Cardiac septum (tissue), 1 donor: ENCODE measurements around the gene CRIP2. TPM values are rescaled to one million over a fixed set of nuclear protein-coding genes. Genes with fewer than 3 reads are reported as not detected.

Source experiments
- DNase-seq: peaks from one replicate; pipeline ENCODE4 v3.0.0-alpha.2; 2020; ENCODE audit warnings: low spot score
- intact Hi-C: fragments of 100-400 bp; cut with DNase I; formaldehyde crosslinking; loops from one replicate; pipeline ENCODE4 v1.14.0; 2022
- long read RNA-seq: library from polyadenylated mRNA; unstranded; transcript quantifications from one replicate; pipeline ENCODE4 v2.0.0, GENCODE V29; 2021
- total RNA-seq: library from RNA; stranded (reverse); fragmentation: NEBNext Ultra II Directional; extraction: Animal tissue kit (Norgen Biotek cat#: 25700); gene quantifications from one replicate; pipeline ENCODE4 v1.2.1, GENCODE V29; 2021
- donor health status: DM: no; HTN: no; CAD: no.

Gene CRIP2
- 918 TPM for total RNA-seq
- long read RNA-seq, transcript CRIP2-203 (7 exons, 991 nt), result minor isoform, 23 of 1,879 reads
- long read RNA-seq, transcript CRIP2-202 (8 exons, 1,176 nt), result minor isoform, 17 of 1,879 reads
- long read RNA-seq, transcript CRIP2-204 (7 exons, 1,373 nt), result minor isoform, 30 of 1,879 reads
- long read RNA-seq, transcript CRIP2-201 (8 exons, 1,857 nt), result major isoform, 1,577 of 1,879 reads
- long read RNA-seq, partial matches to known transcripts, result 159 of 1,879 reads
- long read RNA-seq, other reads (novel, unspliced or antisense), result 72 of 1,879 reads

- no peak for DNase-seq
- intact Hi-C loops, result loop anchor here (2.0 to 5.0 kb wide), 2 partner anchors 16 to 382 kb away; partner anchors contain the start of gene TEDC1
Observed at GRCh38 chr14:105474483-105475268, at the start of gene CRIP2. TSS of gene CRIP2 (plus strand) at chr14:105474821. CDS start at chr14:105474863, 42 bp downstream.

- DNase-seq, result no peak
- intact Hi-C loops, result no loop called here
Observed at GRCh38 chr14:105424861-105425260, 49.8 kb upstream of the CRIP2 start.

- DNase-seq, result no peak
- intact Hi-C loops, result no loop called here
Observed at GRCh38 chr14:105425823-105426247, 48.8 kb upstream of the CRIP2 start.

- intact Hi-C loops, result no loop called here
- peak; percentile 63 for DNase-seq
Observed at GRCh38 chr14:105426416-105427130, 48.0 kb upstream of the CRIP2 start.

GRCh38 chr14:105427412-105427811 is 47.2 kb upstream of the CRIP2 start:
- intact Hi-C loops, result no loop called here
- no peak for DNase-seq

GRCh38 chr14:105427936-105428485 is 46.6 kb upstream of the CRIP2 start:
- intact Hi-C loops, result no loop called here
- no peak for DNase-seq

- intact Hi-C loops, result no loop called here
- DNase-seq, result no peak
Observed at GRCh38 chr14:105430042-105430441, 44.6 kb upstream of the CRIP2 start.

GRCh38 chr14:105430565-105430964 is 44.1 kb upstream of the CRIP2 start:
- no peak for DNase-seq
- intact Hi-C loops, result no loop called here

GRCh38 chr14:105431256-105431655 is 43.4 kb upstream of the CRIP2 start:
- DNase-seq, result no peak
- intact Hi-C loops, result no loop called here

- intact Hi-C loops, result no loop called here
Observed at GRCh38 chr14:105432657-105433056, 42.0 kb upstream of the CRIP2 start.

GRCh38 chr14:105433161-105433605 is 41.4 kb upstream of the CRIP2 start:
- no peak for DNase-seq
- intact Hi-C loops, result no loop called here

More at GRCh38 chr14:105432657-105433056, 42.0 kb upstream of the CRIP2 start:
- DNase-seq, result no peak

GRCh38 chr14:105436402-105436801 is 38.2 kb upstream of the CRIP2 start:
- no peak for DNase-seq
- intact Hi-C loops, result no loop called here

GRCh38 chr14:105436891-105437722 is 37.5 kb upstream of the CRIP2 start:
- intact Hi-C loops, result no loop called here
- DNase-seq, result no peak

- no peak for DNase-seq
- intact Hi-C loops, result no loop called here
Observed at GRCh38 chr14:105437723-105438500, 36.7 kb upstream of the CRIP2 start.

GRCh38 chr14:105439179-105439578 is 35.4 kb upstream of the CRIP2 start:
- intact Hi-C loops, result no loop called here
- no peak for DNase-seq

GRCh38 chr14:105439710-105440553 is 34.7 kb upstream of the CRIP2 start:
- DNase-seq, result no peak
- intact Hi-C loops, result no loop called here

- no peak for DNase-seq
- intact Hi-C loops, result no loop called here
Observed at GRCh38 chr14:105440554-105440900, 34.1 kb upstream of the CRIP2 start.

GRCh38 chr14:105440992-105441391 is 33.6 kb upstream of the CRIP2 start:
- DNase-seq, result no peak
- intact Hi-C loops, result no loop called here
